HCT116 (cell line): ENCODE results near the gene DRD2. TPM values are rescaled to one million over a fixed set of nuclear protein-coding genes. Genes with fewer than 3 reads are reported as not detected.

Experiments
- ATAC-seq: fragments of 200-7000 bp; cut with Tn5 transposase; 2 replicates; pipeline ENCODE4 v1.9.1; 2020; ENCODE audit warnings: mild to moderate bottlenecking, moderate library complexity
- BruUV-seq: library from RNA; stranded (reverse); fragments of 400-500 nt; replicated peaks from 2 replicates; lab custom pipeline; 2021; lab: Mats Ljungman, UMichigan
- CTCF ChIA-PET: fragments of 300-600 bp; sonication (Branson Sonifier 250); formaldehyde crosslinking; loops from one replicate; lab custom pipeline; 2021; ENCODE audit warnings: antibody characterized with exemption; lab: Charles Lee
- POLR2A ChIA-PET: fragments of 300-600, 350-600 bp; sonication (Branson Sonifier 250); formaldehyde crosslinking; loops from one replicate; lab custom pipeline; 2021; ENCODE audit warnings: antibody characterized with exemption; lab: Charles Lee
- RAD21 ChIA-PET, 2 experiments: fragments of 300-600 bp; sonication (Branson Sonifier 250); formaldehyde crosslinking; loops; one replicate each; lab custom pipeline; 2023; ENCODE audit warnings: low total read pairs in 2 of 2; ENCODE audit not compliant: uncharacterized antibody in 2 of 2, unreplicated experiment in 2 of 2, low non-redundant PET in 1 of 2; lab: Charles Lee
- DNase-seq: peaks from one replicate; pipeline ENCODE4 v3.0.0-alpha.2; 2010; ENCODE audit warnings: low read depth, low spot score
- H2AFZ ChIP-seq: fragments of 200-600 bp; shearing (Covaris generic), sonication (generic); 2 replicates; pipeline ENCODE4 v1.6.1; 2017; ENCODE audit warnings: low read depth, mixed run types, mixed read lengths, antibody characterized with exemption, low read length; ENCODE audit not compliant: poor library complexity, severe bottlenecking
- H3K27ac ChIP-seq: 2 replicates; pipeline ENCODE4 v1.5.1; 2012; ENCODE audit warnings: low read depth, low read length
- H3K27me3 ChIP-seq: fragments of 200-600 bp; sonication (generic); 2 replicates; pipeline ENCODE4 v1.6.1; 2016; ENCODE audit warnings: mixed run types, low read length, mixed read lengths; ENCODE audit not compliant: insufficient read depth
- H3K36me3 ChIP-seq, 2 experiments: fragments of 200-500 bp in 1 of 2; fragments of 200-600 bp in 1 of 2; sonication (Bioruptor generic) in 1 of 2; sonication (generic) in 1 of 2; 2 replicates each; pipeline versions ENCODE4 v1.5.1 to v1.6.1; 2014 to 2016; ENCODE audit warnings: low read length in 2 of 2, inconsistent platforms in 1 of 2, mixed read lengths in 1 of 2, mixed run types in 1 of 2; ENCODE audit not compliant: insufficient read depth in 2 of 2, control insufficient read depth in 1 of 2
- H3K4me1 ChIP-seq, 2 experiments: fragments of 200-600 bp in 1 of 2; sonication (generic) in 1 of 2; 2 replicates each; pipeline versions ENCODE4 v1.5.1 to v1.6.1; 2012 to 2017; ENCODE audit warnings: low read length in 2 of 2, inconsistent platforms in 1 of 2, mild to moderate bottlenecking in 1 of 2, mixed read lengths in 1 of 2, mixed run types in 1 of 2, moderate library complexity in 1 of 2; ENCODE audit not compliant: insufficient read depth in 2 of 2, control insufficient read depth in 1 of 2
- H3K4me2 ChIP-seq: fragments of 200-600 bp; sonication (generic); 2 replicates; pipeline ENCODE4 v1.6.1; 2017; ENCODE audit warnings: mixed run types, low read length, mixed read lengths
- H3K4me3 ChIP-seq, 2 experiments: fragments of 200-600 bp in 1 of 2; sonication (generic) in 1 of 2; replicated peaks in 1 of 2; 2 replicates each; pipeline ENCODE4 v1.5.1; 2011 to 2016; ENCODE audit warnings: low read length in 2 of 2, control low read depth in 1 of 2, low read depth in 1 of 2, mild to moderate bottlenecking in 1 of 2, mixed read lengths in 1 of 2, mixed run types in 1 of 2
- H3K79me2 ChIP-seq: fragments of 200-600 bp; sonication (generic); 2 replicates; pipeline ENCODE4 v1.6.1; 2017; ENCODE audit warnings: mild to moderate bottlenecking, mixed run types, low read length, moderate library complexity, mixed read lengths; ENCODE audit not compliant: insufficient read depth
- H3K9ac ChIP-seq: fragments of 200-600 bp; sonication (generic); 2 replicates; pipeline ENCODE4 v1.6.1; 2016; ENCODE audit warnings: low read length, mixed read lengths
- H3K9me2 ChIP-seq: fragments of 200-600 bp; sonication (generic), shearing (Covaris generic); 2 replicates; pipeline ENCODE4 v1.6.1; 2017; ENCODE audit warnings: mixed run types, mild to moderate bottlenecking, moderate library complexity; ENCODE audit not compliant: insufficient read depth
- H3K9me3 ChIP-seq, 2 experiments: fragments of 200-500 bp in 1 of 2; fragments of 200-600 bp in 1 of 2; sonication (Bioruptor generic) in 1 of 2; sonication (generic) in 1 of 2; 2 replicates each; pipeline ENCODE4 v1.6.1; 2014 to 2017; ENCODE audit warnings: low read length in 2 of 2, mixed read lengths in 2 of 2, inconsistent platforms in 1 of 2, low read depth in 1 of 2, mild to moderate bottlenecking in 1 of 2, mixed run types in 1 of 2, moderate library complexity in 1 of 2; ENCODE audit not compliant: control insufficient read depth in 1 of 2, insufficient read depth in 1 of 2
- H4K20me1 ChIP-seq: fragments of 200-600 bp; sonication (generic), shearing (Covaris generic); 2 replicates; pipeline ENCODE4 v1.6.1; 2017; ENCODE audit warnings: mixed run types, mild to moderate bottlenecking, moderate library complexity; ENCODE audit not compliant: insufficient read depth
- EGR1 ChIP-seq: IDR thresholded peaks from 2 replicates; pipeline ENCODE4 v1.6.1; 2012; ENCODE audit warnings: low read depth
- ELF1 ChIP-seq: IDR thresholded peaks from 2 replicates; pipeline ENCODE4 v1.6.1; 2012; ENCODE audit warnings: low read depth, borderline replicate concordance
- EZH2 ChIP-seq: fragments of 200-600 bp; sonication (generic); IDR thresholded peaks from 2 replicates; pipeline ENCODE4 v1.6.1; 2017; ENCODE audit warnings: antibody characterized with exemption, mixed run types
- EZH2phosphoT487 ChIP-seq: fragments of 200-600 bp; IDR thresholded peaks from 2 replicates; pipeline ENCODE4 v1.6.1; 2018; ENCODE audit warnings: antibody characterized with exemption, borderline replicate concordance
- FOSL1 ChIP-seq: IDR thresholded peaks from 2 replicates; pipeline ENCODE4 v1.6.1; 2012; ENCODE audit warnings: low read depth
- POLR2A ChIP-seq: IDR thresholded peaks from 2 replicates; pipeline ENCODE4 v1.7.0; 2011; ENCODE audit warnings: borderline replicate concordance; ENCODE audit not compliant: insufficient read depth, insufficient read length; ENCODE audit errors: extremely low read depth
- POLR2AphosphoS5 ChIP-seq: IDR thresholded peaks from 2 replicates; pipeline ENCODE4 v1.6.1; 2011; ENCODE audit warnings: mild to moderate bottlenecking, low read depth, low read length, moderate library complexity
- RAD21 ChIP-seq: IDR thresholded peaks from 2 replicates; pipeline ENCODE4 v1.6.1; 2012; ENCODE audit warnings: low read depth, mild to moderate bottlenecking
- SIN3A ChIP-seq: IDR thresholded peaks from 2 replicates; pipeline ENCODE4 v1.6.1; 2012; ENCODE audit warnings: low read depth
- SP1 ChIP-seq: IDR thresholded peaks from 2 replicates; pipeline ENCODE4 v1.6.1; 2012; ENCODE audit warnings: low read depth
- TCF7L2 ChIP-seq: IDR thresholded peaks from 2 replicates; pipeline ENCODE4 v1.7.0; 2011; ENCODE audit warnings: borderline replicate concordance, inconsistent platforms; ENCODE audit not compliant: insufficient read depth, insufficient read length; ENCODE audit errors: extremely low read depth
- YY1 ChIP-seq: IDR thresholded peaks from 2 replicates; pipeline ENCODE4 v1.6.1; 2011; ENCODE audit warnings: low read length, low read depth, moderate library complexity, mild to moderate bottlenecking; ENCODE audit not compliant: insufficient replicate concordance; ENCODE audit errors: extremely low read depth
- ZFX ChIP-seq: fragments of 450-650 bp; IDR thresholded peaks from 2 replicates; pipeline ENCODE4 v1.6.1; 2017
- ZNF274 ChIP-seq: fragments of 200-500 bp; sonication (Bioruptor generic); IDR thresholded peaks from 2 replicates; pipeline ENCODE4 v1.6.1; 2014; ENCODE audit warnings: mild to moderate bottlenecking, low read depth, low read length, inconsistent platforms
- intact Hi-C: fragments of 100-400 bp; cut with micrococcal nuclease; formaldehyde crosslinking; loops from 2 replicates; pipeline ENCODE4 v1.10.0; 2022
- total RNA-seq: library from RNA; stranded (reverse); gene quantifications from one replicate; pipeline ENCODE4 v1.2.1, GENCODE V29; 2021; ENCODE audit not compliant: unreplicated experiment
- TF ChIP-seq, protein P1 (sequence below): IDR thresholded peaks from 2 replicates; pipeline ENCODE4 v1.6.1; 2012; ENCODE audit warnings: low read depth
- TF ChIP-seq, protein P2 (sequence below): IDR thresholded peaks from 2 replicates; pipeline ENCODE4 v1.6.1; 2012
- TF ChIP-seq, protein P3 (sequence below), 3 experiments: fragments of 200-600 bp in 1 of 3; sonication (generic) in 1 of 3; IDR thresholded peaks in 2 of 3; conservative IDR thresholded peaks in 1 of 3; 2 replicates each; pipeline ENCODE4 v1.5.1; 2012 to 2017; ENCODE audit warnings: low read depth in 2 of 3, low read length in 2 of 3, antibody characterized with exemption in 1 of 3, borderline replicate concordance in 1 of 3, control low read depth in 1 of 3, mild to moderate bottlenecking in 1 of 3, mixed read lengths in 1 of 3, mixed run types in 1 of 3, moderate library complexity in 1 of 3; ENCODE audit not compliant: insufficient read depth in 1 of 3

The DRD2 gene
- total RNA-seq, 1 experiment from 2014 or later: not detected

DNA sequence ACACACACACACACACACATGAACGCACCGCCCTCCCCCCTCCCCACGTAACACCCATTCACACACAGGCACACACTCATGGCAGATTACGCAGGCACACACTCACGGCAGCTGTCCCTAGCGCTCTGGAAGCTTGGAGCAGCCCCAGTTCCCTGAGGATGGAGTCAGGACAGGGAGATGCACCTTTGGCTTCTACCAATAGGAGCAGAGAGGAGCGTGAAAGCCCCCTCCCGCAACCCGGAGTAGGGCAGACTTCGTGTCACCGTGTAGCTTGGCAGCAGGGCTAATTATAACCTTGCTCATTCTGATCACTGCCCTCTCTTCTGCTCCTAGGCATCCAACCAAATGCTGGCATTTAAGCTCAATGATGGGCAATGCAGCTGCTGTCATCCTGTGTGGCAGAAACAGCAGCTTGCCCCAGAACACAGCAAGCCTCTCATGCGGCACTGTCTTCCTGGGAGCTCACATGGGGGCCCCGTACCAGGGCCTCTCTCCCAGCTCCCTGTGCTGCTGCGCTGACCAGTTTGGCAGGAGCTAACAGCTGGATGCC lies 55.7 kb downstream of the DRD2 start:
- CTCF ChIA-PET: no interaction called here
- no peak for ATAC-seq
- Histone ChIP-seq H3K79me2 (no peaks in the 10 kb centered on the region), H3K9me2 (no peaks in the 10 kb centered on the region), H3K27ac (no peak overlapping the region), H3K36me3 (no peaks in the 10 kb centered on the region), H3K4me2 (no peak overlapping the region), H4K20me1 (no peaks in the 10 kb centered on the region), H3K9me3 (no peaks in the 10 kb centered on the region), H3K4me1 (no peaks in the 10 kb centered on the region), H2AFZ (no peak overlapping the region), H3K4me3 (no peak overlapping the region), H3K27me3 (peaks cover 24% of the 10 kb centered on the region), H3K9ac (no peak overlapping the region)
- DNase-seq: no peak
- RAD21 ChIA-PET: no interaction called here
- no peak for TF ChIP-seq RAD21
- POLR2A ChIA-PET: no interaction called here
- intact Hi-C loops: no loop called here
- no TSS peak for BruUV-seq

DNA sequence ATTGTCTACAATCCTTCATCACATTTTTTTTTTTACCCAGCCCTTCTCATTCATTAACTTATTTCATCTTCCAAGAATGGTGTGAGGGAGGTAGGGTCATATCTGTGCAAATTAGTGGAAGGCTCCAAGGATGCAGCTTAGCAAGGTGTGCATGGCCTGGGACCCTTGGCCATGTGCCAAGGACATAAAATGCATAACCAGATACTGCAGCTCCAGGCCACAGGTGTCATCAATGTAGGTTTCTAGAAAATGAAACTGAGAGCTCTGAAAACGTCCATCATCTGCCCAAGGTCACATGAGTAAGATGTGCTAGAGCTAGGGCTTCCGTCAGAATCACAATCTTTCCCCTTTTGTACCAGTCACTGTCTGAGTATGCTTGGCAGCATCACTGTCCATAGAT lies 57.8 kb downstream of the DRD2 start:
- Histone ChIP-seq H3K79me2 (no peaks in the 10 kb centered on the region), H3K9me3 (no peaks in the 10 kb centered on the region), H3K27me3 (peaks cover 24% of the 10 kb centered on the region), H3K36me3 (no peaks in the 10 kb centered on the region), H3K27ac (no peak overlapping the region), H3K4me3 (no peak overlapping the region), H3K4me1 (no peaks in the 10 kb centered on the region), H4K20me1 (no peaks in the 10 kb centered on the region), H3K4me2 (no peak overlapping the region), H2AFZ (no peak overlapping the region), H3K9me2 (no peaks in the 10 kb centered on the region), H3K9ac (no peak overlapping the region)
- RAD21 ChIA-PET: no interaction called here
- POLR2A ChIA-PET: no interaction called here
- no TSS peak for BruUV-seq
- DNase-seq: no peak
- CTCF ChIA-PET: no interaction called here
- ATAC-seq: no peak
- intact Hi-C loops: no loop called here
- no peak for TF ChIP-seq ZFX
- no peak for TF ChIP-seq YY1
- TF ChIP-seq, protein P1, sequence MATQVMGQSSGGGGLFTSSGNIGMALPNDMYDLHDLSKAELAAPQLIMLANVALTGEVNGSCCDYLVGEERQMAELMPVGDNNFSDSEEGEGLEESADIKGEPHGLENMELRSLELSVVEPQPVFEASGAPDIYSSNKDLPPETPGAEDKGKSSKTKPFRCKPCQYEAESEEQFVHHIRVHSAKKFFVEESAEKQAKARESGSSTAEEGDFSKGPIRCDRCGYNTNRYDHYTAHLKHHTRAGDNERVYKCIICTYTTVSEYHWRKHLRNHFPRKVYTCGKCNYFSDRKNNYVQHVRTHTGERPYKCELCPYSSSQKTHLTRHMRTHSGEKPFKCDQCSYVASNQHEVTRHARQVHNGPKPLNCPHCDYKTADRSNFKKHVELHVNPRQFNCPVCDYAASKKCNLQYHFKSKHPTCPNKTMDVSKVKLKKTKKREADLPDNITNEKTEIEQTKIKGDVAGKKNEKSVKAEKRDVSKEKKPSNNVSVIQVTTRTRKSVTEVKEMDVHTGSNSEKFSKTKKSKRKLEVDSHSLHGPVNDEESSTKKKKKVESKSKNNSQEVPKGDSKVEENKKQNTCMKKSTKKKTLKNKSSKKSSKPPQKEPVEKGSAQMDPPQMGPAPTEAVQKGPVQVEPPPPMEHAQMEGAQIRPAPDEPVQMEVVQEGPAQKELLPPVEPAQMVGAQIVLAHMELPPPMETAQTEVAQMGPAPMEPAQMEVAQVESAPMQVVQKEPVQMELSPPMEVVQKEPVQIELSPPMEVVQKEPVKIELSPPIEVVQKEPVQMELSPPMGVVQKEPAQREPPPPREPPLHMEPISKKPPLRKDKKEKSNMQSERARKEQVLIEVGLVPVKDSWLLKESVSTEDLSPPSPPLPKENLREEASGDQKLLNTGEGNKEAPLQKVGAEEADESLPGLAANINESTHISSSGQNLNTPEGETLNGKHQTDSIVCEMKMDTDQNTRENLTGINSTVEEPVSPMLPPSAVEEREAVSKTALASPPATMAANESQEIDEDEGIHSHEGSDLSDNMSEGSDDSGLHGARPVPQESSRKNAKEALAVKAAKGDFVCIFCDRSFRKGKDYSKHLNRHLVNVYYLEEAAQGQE: no peak
- TF ChIP-seq, protein P2, sequence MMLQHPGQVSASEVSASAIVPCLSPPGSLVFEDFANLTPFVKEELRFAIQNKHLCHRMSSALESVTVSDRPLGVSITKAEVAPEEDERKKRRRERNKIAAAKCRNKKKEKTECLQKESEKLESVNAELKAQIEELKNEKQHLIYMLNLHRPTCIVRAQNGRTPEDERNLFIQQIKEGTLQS: no peak
- no peak for TF ChIP-seq SIN3A
- no peak for TF ChIP-seq POLR2AphosphoS5
- no peak for TF ChIP-seq TCF7L2
- no peak for TF ChIP-seq SP1
- no peak for TF ChIP-seq EZH2phosphoT487
- TF ChIP-seq EZH2: no peak
- TF ChIP-seq, protein P3, sequence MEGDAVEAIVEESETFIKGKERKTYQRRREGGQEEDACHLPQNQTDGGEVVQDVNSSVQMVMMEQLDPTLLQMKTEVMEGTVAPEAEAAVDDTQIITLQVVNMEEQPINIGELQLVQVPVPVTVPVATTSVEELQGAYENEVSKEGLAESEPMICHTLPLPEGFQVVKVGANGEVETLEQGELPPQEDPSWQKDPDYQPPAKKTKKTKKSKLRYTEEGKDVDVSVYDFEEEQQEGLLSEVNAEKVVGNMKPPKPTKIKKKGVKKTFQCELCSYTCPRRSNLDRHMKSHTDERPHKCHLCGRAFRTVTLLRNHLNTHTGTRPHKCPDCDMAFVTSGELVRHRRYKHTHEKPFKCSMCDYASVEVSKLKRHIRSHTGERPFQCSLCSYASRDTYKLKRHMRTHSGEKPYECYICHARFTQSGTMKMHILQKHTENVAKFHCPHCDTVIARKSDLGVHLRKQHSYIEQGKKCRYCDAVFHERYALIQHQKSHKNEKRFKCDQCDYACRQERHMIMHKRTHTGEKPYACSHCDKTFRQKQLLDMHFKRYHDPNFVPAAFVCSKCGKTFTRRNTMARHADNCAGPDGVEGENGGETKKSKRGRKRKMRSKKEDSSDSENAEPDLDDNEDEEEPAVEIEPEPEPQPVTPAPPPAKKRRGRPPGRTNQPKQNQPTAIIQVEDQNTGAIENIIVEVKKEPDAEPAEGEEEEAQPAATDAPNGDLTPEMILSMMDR (IDR thresholded peaks at IDR 0.05 in 2 of 3, conservative IDR thresholded peaks at IDR 0.05 in 1 of 3; ENCODE audit: borderline replicate concordance in 1 of 3, insufficient read depth in 1 of 3, low read depth in 2 of 3, low read length in 2 of 3): no peak
- TF ChIP-seq FOSL1: no peak
- no peak for TF ChIP-seq ELF1
- TF ChIP-seq POLR2A: no peak
- TF ChIP-seq ZNF274: no peak
- no peak for TF ChIP-seq EGR1
